Spinal cord (tissue), 4 donors: ENCODE data around the gene EPHB4. TPM values are rescaled to one million over a fixed set of nuclear protein-coding genes. Genes with fewer than 3 reads are reported as not detected.

ENCODE experiments used
- polyA plus RNA-seq, 2 donors: library from polyadenylated mRNA; unstranded; fragments of 120-200 nt; gene quantifications; one replicate each; pipeline ENCODE4 v1.2.1, GENCODE V29; 2013; ENCODE audit not compliant: insufficient read length in 2 of 2
- small RNA-seq: library from RNA; depleted of rRNA; stranded (forward); fragments of <200 nt; gene quantifications from one replicate; pipeline ENCODE3, GENCODE V24; 2014; ENCODE audit warnings: low replicate concordance
- total RNA-seq, 2 donors: library from RNA; depleted of rRNA in 1 of 2; stranded (reverse); fragments of 120-200 nt in 1 of 2; fragments of >200 nt in 1 of 2; gene quantifications; one replicate each; pipeline versions ENCODE4 v1.2.3 to v1.2.4, GENCODE V29; 2013 to 2014

EPHB4 gene
- total and polyA plus RNA-seq, 4 donors = 16.2 to 52.1 (median 21.2) TPM

Small RNA genes within 50 kb of the gene (small RNA-seq; reads per million reads assigned to genes)
- gene RN7SL750P = not detected

Other genes with a start within 250 kb of the EPHB4 start
- gene LRCH4, start 241.4 kb downstream of the EPHB4 start, total RNA-seq = 10 to 100 TPM in 1 of 2 donors, 1 to 10 TPM in 1; 9.6 to 17.2 TPM
- gene LRCH4, start 241.4 kb downstream of the EPHB4 start, polyA plus RNA-seq = 10 to 100 TPM; 41.0 to 61.3 TPM
- gene FBXO24, start 241.2 kb downstream of the EPHB4 start, total RNA-seq = 1 to 10 TPM in 1 of 2 donors, under 1 TPM in 1; 0.40 to 2.0 TPM
- 1 to 10 TPM in 1 of 2 donors, under 1 TPM in 1; 0.95 to 2.6 TPM for gene FBXO24, start 241.2 kb downstream of the EPHB4 start, polyA plus RNA-seq
- 100 to 1,000 TPM in 1 of 2 donors, 10 to 100 TPM in 1; 71.6 to 201 TPM for gene PCOLCE, start 225.2 kb downstream of the EPHB4 start, total RNA-seq
- 100 to 1,000 TPM in 1 of 2 donors, 10 to 100 TPM in 1; 97.7 to 180 TPM for gene PCOLCE, start 225.2 kb downstream of the EPHB4 start, polyA plus RNA-seq
- gene MOSPD3, start 215.0 kb downstream of the EPHB4 start, total RNA-seq = 10 to 100 TPM in 1 of 2 donors, 1 to 10 TPM in 1; 8.9 to 15.2 TPM
- gene MOSPD3, start 215.0 kb downstream of the EPHB4 start, polyA plus RNA-seq = 10 to 100 TPM; 51.3 to 54.7 TPM
- gene TFR2, start 186.0 kb downstream of the EPHB4 start, total RNA-seq = 1 to 10 TPM; 3.7 to 7.0 TPM
- 10 to 100 TPM; 16.9 to 17.9 TPM for gene TFR2, start 186.0 kb downstream of the EPHB4 start, polyA plus RNA-seq
- 10 to 100 TPM; 16.5 to 35.2 TPM for gene ACTL6B, start 171.1 kb downstream of the EPHB4 start, total RNA-seq
- 10 to 100 TPM; 83.1 to 89.8 TPM for gene ACTL6B, start 171.1 kb downstream of the EPHB4 start, polyA plus RNA-seq
- 10 to 100 TPM; 74.9 to 89.9 TPM for gene GNB2, start 153.8 kb downstream of the EPHB4 start, total RNA-seq
- 100 to 1,000 TPM; 340 to 353 TPM for gene GNB2, start 153.8 kb downstream of the EPHB4 start, polyA plus RNA-seq
- gene GIGYF1, start 133.3 kb downstream of the EPHB4 start, total RNA-seq = 10 to 100 TPM; 13.2 to 26.1 TPM
- 10 to 100 TPM; 41.7 to 53.7 TPM for gene GIGYF1, start 133.3 kb downstream of the EPHB4 start, polyA plus RNA-seq
- gene POP7, start 121.4 kb downstream of the EPHB4 start, total RNA-seq = 10 to 100 TPM; 26.2 to 45.2 TPM
- 10 to 100 TPM; 59.3 to 65.3 TPM for gene POP7, start 121.4 kb downstream of the EPHB4 start, polyA plus RNA-seq
- gene EPO, start 107.1 kb downstream of the EPHB4 start, total RNA-seq = under 1 TPM in 1 of 2 donors, not detected in 1; 0.28 TPM
- gene EPO, start 107.1 kb downstream of the EPHB4 start, polyA plus RNA-seq = under 1 TPM; 0.44 TPM
- gene ZAN, start 93.9 kb downstream of the EPHB4 start, total RNA-seq = not detected
- gene ZAN, start 93.9 kb downstream of the EPHB4 start, polyA plus RNA-seq = not detected
- gene SLC12A9, start 25.2 kb upstream of the EPHB4 start, total RNA-seq = 10 to 100 TPM; 13.8 to 21.2 TPM
- 10 to 100 TPM; 34.8 to 48.3 TPM for gene SLC12A9, start 25.2 kb upstream of the EPHB4 start, polyA plus RNA-seq
- 10 to 100 TPM; 16.0 to 66.6 TPM for gene TRIP6, start 39.9 kb upstream of the EPHB4 start, total RNA-seq
- 10 to 100 TPM; 36.2 to 55.6 TPM for gene TRIP6, start 39.9 kb upstream of the EPHB4 start, polyA plus RNA-seq
- gene SRRT, start 47.6 kb upstream of the EPHB4 start, total RNA-seq = 10 to 100 TPM; 21.3 to 68.7 TPM
- 100 to 1,000 TPM; 139 to 158 TPM for gene SRRT, start 47.6 kb upstream of the EPHB4 start, polyA plus RNA-seq
- gene UFSP1, start 62.2 kb upstream of the EPHB4 start, total RNA-seq = 1 to 10 TPM; 1.4 to 4.2 TPM
- gene UFSP1, start 62.2 kb upstream of the EPHB4 start, polyA plus RNA-seq = 1 to 10 TPM; 2.5 to 2.6 TPM
- gene ACHE, start 68.4 kb upstream of the EPHB4 start, total RNA-seq = 10 to 100 TPM; 14.7 to 71.4 TPM
- gene ACHE, start 68.4 kb upstream of the EPHB4 start, polyA plus RNA-seq = 100 to 1,000 TPM in 1 of 2 donors, 10 to 100 TPM in 1; 96.8 to 108 TPM
- under 1 TPM; 0.17 to 0.40 TPM for gene MUC3A, start 122.0 kb upstream of the EPHB4 start, total RNA-seq
- gene MUC3A, start 122.0 kb upstream of the EPHB4 start, polyA plus RNA-seq = 1 to 10 TPM; 1.9 to 2.5 TPM
- 1 to 10 TPM in 1 of 2 donors, under 1 TPM in 1; 0.59 to 1.4 TPM for gene MUC12, start 142.0 kb upstream of the EPHB4 start, total RNA-seq
- 1 to 10 TPM; 1.9 to 2.2 TPM for gene MUC12, start 142.0 kb upstream of the EPHB4 start, polyA plus RNA-seq
- not detected for gene MUC17, start 192.6 kb upstream of the EPHB4 start, total RNA-seq
- gene MUC17, start 192.6 kb upstream of the EPHB4 start, polyA plus RNA-seq = not detected